Lower lobe of right lung (tissue), 2 donors: ENCODE data around the gene ASH1L. TPM values are rescaled to one million over a fixed set of nuclear protein-coding genes. Genes with fewer than 3 reads are reported as not detected.

Experiments used
- ATAC-seq, 2 donors: fragments of 200-7000 bp; cut with Tn5 transposase; one replicate each; pipeline ENCODE4 v1.9.1; 2020 to 2022; ENCODE audit warnings: mild to moderate bottlenecking in 2 of 2, moderate library complexity in 2 of 2
- DNase-seq: peaks from one replicate; pipeline ENCODE4 v3.0.0-alpha.2; 2020
- H3K27ac ChIP-seq: fragments of 200-600 bp; one replicate; pipeline ENCODE4 v1.8.0; 2022
- H3K27me3 ChIP-seq: fragments of 200-600 bp; one replicate; pipeline ENCODE4 v1.8.0; 2022; ENCODE audit warnings: low read depth
- H3K36me3 ChIP-seq: fragments of 200-600 bp; one replicate; pipeline ENCODE4 v1.8.0; 2022; ENCODE audit warnings: mild to moderate bottlenecking
- H3K4me1 ChIP-seq: fragments of 200-600 bp; one replicate; pipeline ENCODE4 v1.8.0; 2022
- H3K4me3 ChIP-seq: fragments of 200-600 bp; one replicate; pipeline ENCODE4 v1.8.0; 2022; ENCODE audit warnings: mild to moderate bottlenecking
- H3K9me3 ChIP-seq: fragments of 200-600 bp; one replicate; pipeline ENCODE4 v1.8.0; 2022
- CTCF ChIP-seq: fragments of 200-600 bp; IDR thresholded peaks from one replicate; pipeline ENCODE4 v1.8.0; 2022; ENCODE audit warnings: antibody characterized with exemption, mild to moderate bottlenecking
- intact Hi-C: fragments of 100-400 bp; cut with DNase I; formaldehyde crosslinking; loops from one replicate; pipeline ENCODE4 v1.11.0; 2022
- total RNA-seq: library from RNA; stranded (reverse); fragmentation: NEBNext Ultra II Directional; extraction: Animal tissue kit (Norgen Biotek cat#: 25700); gene quantifications from one replicate; pipeline ENCODE4 v1.2.1, GENCODE V29; 2021
- donor health status: DM: no; HTN: yes; CAD: no; lungs with severe emphysema.

ASH1L gene
- total RNA-seq, 1 donor from 2014 or later = 59.8 TPM

- Histone ChIP-seq H3K27ac (peak overlapping the region; percentile 94), H3K27me3 (no peaks in the 10 kb centered on the region), H3K4me1 (peaks cover 38% of the 10 kb centered on the region), H3K4me3 (peak overlapping the region; percentile 95), H3K36me3 (peaks cover 45% of the 10 kb centered on the region), H3K9me3 (no peaks in the 10 kb centered on the region)
- DNase-seq (no peak), ATAC-seq (no peak)
- no peak for TF ChIP-seq CTCF
- intact Hi-C loops = no loop called here
Measured at GRCh38 chr1:155321639-155322503, 240.7 kb downstream of the ASH1L start.

DNA sequence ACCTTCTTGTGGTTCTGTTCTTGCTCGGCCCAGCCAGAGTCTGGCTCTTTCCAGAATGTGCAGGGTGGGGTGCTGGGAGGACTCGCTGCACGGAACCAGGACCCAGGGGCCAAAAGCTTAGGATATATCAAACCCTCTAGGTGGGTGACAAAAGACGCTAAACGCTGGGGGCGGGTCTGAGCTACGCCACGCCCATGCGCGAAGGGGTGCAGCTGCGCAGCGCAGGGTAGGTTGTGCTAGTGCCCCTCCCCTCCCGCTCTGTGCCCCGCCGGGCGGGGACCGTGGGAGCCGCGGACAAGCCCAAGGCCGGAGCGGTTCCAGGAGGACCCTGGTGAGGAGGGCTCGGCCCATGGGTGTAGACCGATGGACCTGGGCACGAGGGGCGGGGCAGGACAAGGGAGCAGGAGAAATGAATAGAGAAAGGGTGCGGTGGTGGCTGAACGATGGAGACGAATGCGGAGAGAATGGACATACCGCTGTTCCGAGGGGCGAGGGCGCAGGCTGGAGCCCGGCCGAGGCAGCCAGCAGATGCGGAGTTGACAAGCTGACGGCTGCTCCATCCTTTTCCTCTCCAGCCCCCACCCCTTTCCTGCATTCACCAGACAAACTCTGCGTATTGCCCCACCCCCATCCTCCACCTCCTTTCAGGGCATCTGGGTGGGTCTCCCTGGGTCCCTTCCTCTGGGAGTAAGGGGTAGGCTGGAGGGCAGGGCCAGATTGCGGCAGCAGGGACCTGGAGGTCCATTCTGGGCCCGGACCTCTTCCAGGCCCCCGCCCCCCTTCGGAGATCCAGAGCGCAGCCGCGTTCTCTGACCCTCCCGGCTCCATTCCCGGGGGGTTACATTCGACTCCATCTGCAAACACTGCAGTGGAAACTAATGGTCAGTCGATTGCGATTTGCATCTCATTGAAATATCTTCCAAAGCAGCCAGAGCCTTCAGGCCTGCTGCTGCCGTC lies 241.7 kb downstream of the ASH1L start, which contains the start of gene RUSC1:
RUSC1 (plus strand) TSS at position 234 of the 957 bp plus-strand sequence. CDS start 880 bp downstream, outside the sequence.
- no peak for ATAC-seq
- Histone ChIP-seq H3K27ac (peak within 1 kb of the TSS; percentile 44), H3K9me3 (no peaks in the 10 kb centered on the region), H3K36me3 (peaks cover 43% of the 10 kb centered on the region), H3K27me3 (no peaks in the 10 kb centered on the region), H3K4me3 (peak within 1 kb of the TSS; percentile 95), H3K4me1 (peaks cover 38% of the 10 kb centered on the region)
- no peak for TF ChIP-seq CTCF
- intact Hi-C loops = no loop called here
- peak; percentile 84 for DNase-seq

- Histone ChIP-seq H3K27ac (peak overlapping the region; percentile 44), H3K27me3 (no peaks in the 10 kb centered on the region), H3K36me3 (peaks cover 48% of the 10 kb centered on the region), H3K4me1 (peaks cover 33% of the 10 kb centered on the region), H3K9me3 (no peaks in the 10 kb centered on the region), H3K4me3 (peak overlapping the region; percentile 95)
- TF ChIP-seq CTCF = no peak
- DNase-seq (no peak), ATAC-seq (no peak)
- intact Hi-C loops = no loop called here
Measured at GRCh38 chr1:155320252-155320651, 242.4 kb downstream of the ASH1L start.

DNA sequence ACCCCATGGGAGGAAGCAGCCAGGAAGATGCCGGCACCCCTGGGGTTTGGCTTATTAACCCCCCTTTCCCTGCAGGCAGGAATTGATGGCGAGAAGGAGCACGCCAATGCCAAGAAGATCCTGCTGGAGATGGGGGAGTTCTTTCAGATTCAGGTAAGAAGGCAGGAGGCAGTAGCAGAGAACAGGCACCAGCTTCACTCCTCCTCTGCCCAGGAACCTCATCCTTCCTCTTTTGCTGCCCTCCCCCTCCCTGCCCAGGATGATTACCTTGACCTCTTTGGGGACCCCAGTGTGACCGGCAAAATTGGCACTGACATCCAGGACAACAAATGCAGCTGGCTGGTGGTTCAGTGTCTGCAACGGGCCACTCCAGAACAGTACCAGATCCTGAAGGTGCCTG lies 243.1 kb downstream of the ASH1L start:
- H3K4me3 ChIP-seq = no peak overlapping the region
- H3K4me1 ChIP-seq = peaks cover 31% of the 10 kb centered on the region
- DNase-seq (no peak), ATAC-seq (no peak)
- no peaks in the 10 kb centered on the region for H3K9me3 ChIP-seq
- H3K27me3 ChIP-seq = no peaks in the 10 kb centered on the region
- TF ChIP-seq CTCF = no peak
- peaks cover 55% of the 10 kb centered on the region for H3K36me3 ChIP-seq
- no peak overlapping the region for H3K27ac ChIP-seq
- intact Hi-C loops = no loop called here

DNA sequence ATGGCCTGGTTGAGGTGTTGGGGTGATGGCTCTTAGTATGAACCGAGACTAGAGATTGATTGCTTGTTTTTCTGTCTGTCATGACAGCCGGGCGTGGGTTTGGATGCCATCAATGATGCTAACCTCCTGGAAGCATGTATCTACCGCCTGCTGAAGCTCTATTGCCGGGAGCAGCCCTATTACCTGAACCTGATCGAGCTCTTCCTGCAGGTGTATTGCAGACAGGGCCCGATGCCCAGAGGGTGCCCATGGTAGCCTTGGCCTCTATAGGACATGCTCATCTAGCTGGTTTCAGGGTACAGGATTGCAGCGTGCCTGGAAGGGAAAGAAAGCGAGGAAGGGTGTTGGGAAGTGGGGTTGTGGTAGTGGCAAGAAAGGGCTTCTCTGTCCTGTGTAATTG lies 244.5 kb downstream of the ASH1L start:
- DNase-seq (no peak), ATAC-seq (no peak)
- Histone ChIP-seq H3K27me3 (no peaks in the 10 kb centered on the region), H3K27ac (no peak overlapping the region), H3K9me3 (no peaks in the 10 kb centered on the region), H3K4me3 (no peak overlapping the region), H3K4me1 (peaks cover 31% of the 10 kb centered on the region), H3K36me3 (peaks cover 70% of the 10 kb centered on the region)
- intact Hi-C loops = no loop called here
- no peak for TF ChIP-seq CTCF
